Thymus (tissue), 11 donors: ENCODE results near the gene DNASE1L2. TPM values are rescaled to one million over a fixed set of nuclear protein-coding genes. Genes with fewer than 3 reads are reported as not detected.
A peak's percentile ranks its signal among the peaks of the same experiment; 100 is the strongest.

ENCODE experiments used
- DNase-seq, 9 donors: peaks; one replicate each; pipeline ENCODE4 v3.0.0-alpha.2; 2013; ENCODE audit warnings: low spot score in 9 of 9, low read depth in 6 of 9, missing footprints in 1 of 9
- H3K27ac ChIP-seq, 2 donors: one replicate each; pipeline ENCODE4 v1.5.1; 2013; ENCODE audit warnings: control low read depth in 1 of 2, low read depth in 1 of 2, low read length in 1 of 2, mild to moderate bottlenecking in 1 of 2, moderate library complexity in 1 of 2
- H3K27me3 ChIP-seq, 2 donors: one replicate each; pipeline ENCODE4 v1.5.1; 2013; ENCODE audit warnings: low read length in 1 of 2; ENCODE audit not compliant: control insufficient read depth in 2 of 2, insufficient read depth in 1 of 2
- H3K36me3 ChIP-seq, 2 donors: one replicate each; pipeline ENCODE4 v1.5.1; 2013; ENCODE audit warnings: low read length in 1 of 2, mild to moderate bottlenecking in 1 of 2, moderate library complexity in 1 of 2; ENCODE audit not compliant: control insufficient read depth in 2 of 2, insufficient read depth in 2 of 2
- H3K4me1 ChIP-seq, 2 donors: one replicate each; pipeline ENCODE4 v1.5.1; 2013; ENCODE audit warnings: low read length in 2 of 2; ENCODE audit not compliant: control insufficient read depth in 2 of 2, insufficient read depth in 2 of 2
- H3K4me3 ChIP-seq, 2 donors: one replicate each; pipeline ENCODE4 v1.5.1; 2013; ENCODE audit warnings: low read length in 2 of 2, control low read depth in 1 of 2, mild to moderate bottlenecking in 1 of 2
- H3K9me3 ChIP-seq, 2 donors: one replicate each; pipeline ENCODE4 v1.5.1; 2013; ENCODE audit warnings: low read length in 1 of 2, mild to moderate bottlenecking in 1 of 2; ENCODE audit not compliant: control insufficient read depth in 2 of 2, insufficient read depth in 1 of 2
- WGBS: extraction: QIAGEN DNeasy Blood & Tissue Kit; methylation state at CpG from one replicate; pipeline ENCODE4 v1.1.7; 2013; 5-methylcytosine and 5-hydroxymethylcytosine counted together
- polyA plus RNA-seq: library from polyadenylated mRNA; stranded (reverse); fragments of 200-250 nt; gene quantifications from one replicate; pipeline ENCODE4 v1.2.3, GENCODE V29; 2013
- total RNA-seq: library from RNA; stranded (reverse); fragments of 120-200 nt; gene quantifications from one replicate; pipeline ENCODE4 v1.2.4, GENCODE V29; 2013
- donor health status: healthy.

Gene DNASE1L2
- total and polyA plus RNA-seq, 2 donors, result 0.99 to 3.5 TPM

GRCh38 chr16:2242598-2242997, 6.4 kb downstream of the DNASE1L2 start:
- Histone ChIP-seq H3K27me3 (peaks cover 6 to 14% of the 10 kb centered on the region in 2 donors), H3K27ac (no peak overlapping the region), H3K4me1 (no peaks in the 10 kb centered on the region), H3K9me3 (no peaks in the 10 kb centered on the region), H3K36me3 (peaks cover 47 to 49% of the 10 kb centered on the region in 2 donors), H3K4me3 (no peak overlapping the region)
- DNase-seq, result no peak
- WGBS, result 97% methylated on average over 11 of the region's 11 CpGs

GRCh38 chr16:2243031-2243528, 6.8 kb downstream of the DNASE1L2 start:
- no peak overlapping the region for H3K27ac ChIP-seq
- H3K4me3 ChIP-seq, result no peak overlapping the region
- no peak for DNase-seq
- H3K36me3 ChIP-seq, result peaks cover 47 to 49% of the 10 kb centered on the region in 2 donors
- H3K9me3 ChIP-seq, result no peaks in the 10 kb centered on the region
- H3K4me1 ChIP-seq, result no peaks in the 10 kb centered on the region
- 98% methylated on average over 19 of the region's 19 CpGs for WGBS
- H3K27me3 ChIP-seq, result peaks cover under 1 to 9% of the 10 kb centered on the region in 2 donors

DNA sequence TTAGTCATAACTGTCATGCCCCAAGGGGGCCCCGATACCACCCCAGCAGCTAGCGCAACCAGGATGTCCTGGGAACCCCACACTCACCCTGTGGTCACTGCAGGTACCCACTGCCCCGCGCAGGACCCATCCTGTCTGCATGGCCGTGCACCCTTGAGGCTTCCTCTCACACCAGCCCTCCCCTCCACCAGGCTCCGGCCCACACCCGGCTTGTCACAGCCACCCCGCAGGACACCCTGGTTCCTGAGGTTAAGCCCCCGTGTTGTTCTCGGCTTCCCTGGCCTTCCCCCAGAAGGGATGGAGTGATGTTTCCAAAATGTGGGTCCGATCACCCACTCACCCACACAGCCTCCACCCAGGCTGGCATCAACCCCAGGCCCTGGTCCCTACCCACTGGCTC, 7.5 kb downstream of the DNASE1L2 start:
- Histone ChIP-seq H3K36me3 (peaks cover 50 to 52% of the 10 kb centered on the region in 2 donors), H3K4me3 (no peak overlapping the region), H3K27me3 (peaks cover 0 to 2% of the 10 kb centered on the region in 2 donors), H3K4me1 (no peaks in the 10 kb centered on the region), H3K9me3 (no peaks in the 10 kb centered on the region), H3K27ac (no peak overlapping the region)
- no peak for DNase-seq
- WGBS, result over 99% methylated on average over 11 of the region's 11 CpGs

- Histone ChIP-seq H3K36me3 (peaks cover 51 to 52% of the 10 kb centered on the region in 2 donors), H3K27ac (no peak overlapping the region), H3K4me1 (no peaks in the 10 kb centered on the region), H3K9me3 (no peaks in the 10 kb centered on the region), H3K4me3 (no peak overlapping the region), H3K27me3 (no peaks in the 10 kb centered on the region)
- 97% methylated on average over 17 of the region's 17 CpGs for WGBS
- no peak for DNase-seq
These were observed 8.1 kb downstream of the DNASE1L2 start for GRCh38 chr16:2244301-2244700.

DNA sequence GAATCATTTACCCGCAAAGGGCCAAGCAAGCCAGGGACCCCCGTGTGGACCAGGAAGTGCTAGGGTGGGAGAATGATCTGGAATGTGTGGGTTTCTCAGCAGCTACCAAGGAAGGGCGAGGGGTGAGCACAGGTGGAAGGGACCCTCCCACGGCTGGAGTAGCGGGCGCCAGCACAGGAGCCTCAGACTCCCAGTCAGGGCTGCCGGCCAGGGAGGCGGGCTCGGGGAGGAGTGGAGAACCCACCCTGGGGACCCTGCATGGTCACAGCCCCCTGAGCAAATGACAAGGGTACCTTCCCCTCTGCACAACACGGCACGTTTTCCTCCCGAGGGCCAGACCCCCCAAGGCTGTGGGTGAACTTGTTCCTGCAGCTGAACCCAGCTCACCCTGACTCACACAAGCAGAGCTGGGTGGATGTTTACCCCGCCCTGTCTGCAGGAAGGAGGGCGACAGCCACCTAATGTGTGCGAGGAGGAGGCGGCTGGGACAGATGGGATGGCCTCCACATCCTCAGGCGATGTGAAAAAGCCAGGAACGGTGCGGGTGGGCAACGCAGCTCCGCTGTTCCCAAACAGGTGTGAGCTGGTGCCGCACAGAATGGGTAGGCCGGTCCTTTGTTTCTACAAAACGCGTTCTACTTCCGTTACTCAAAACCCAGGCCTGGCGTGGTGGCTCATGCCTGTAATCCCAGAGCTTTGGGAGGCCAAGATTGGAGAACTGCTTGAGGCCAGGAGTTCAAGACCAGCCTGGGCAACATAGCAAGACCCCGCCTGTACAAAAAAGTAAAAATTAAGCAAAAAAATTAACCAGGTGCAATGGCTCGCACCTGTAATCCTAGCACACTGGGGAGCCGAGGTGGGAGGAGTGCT, 8.9 kb downstream of the DNASE1L2 start:
- DNase-seq, result no peak
- H3K27ac ChIP-seq, result no peak overlapping the region
- no peaks in the 10 kb centered on the region for H3K9me3 ChIP-seq
- H3K4me3 ChIP-seq, result no peak overlapping the region
- 97% methylated on average over 30 of the region's 30 CpGs for WGBS
- no peaks in the 10 kb centered on the region for H3K27me3 ChIP-seq
- peaks cover under 1 to 3% of the 10 kb centered on the region in 2 donors for H3K4me1 ChIP-seq
- H3K36me3 ChIP-seq, result peaks cover 48 to 51% of the 10 kb centered on the region in 2 donors

DNA sequence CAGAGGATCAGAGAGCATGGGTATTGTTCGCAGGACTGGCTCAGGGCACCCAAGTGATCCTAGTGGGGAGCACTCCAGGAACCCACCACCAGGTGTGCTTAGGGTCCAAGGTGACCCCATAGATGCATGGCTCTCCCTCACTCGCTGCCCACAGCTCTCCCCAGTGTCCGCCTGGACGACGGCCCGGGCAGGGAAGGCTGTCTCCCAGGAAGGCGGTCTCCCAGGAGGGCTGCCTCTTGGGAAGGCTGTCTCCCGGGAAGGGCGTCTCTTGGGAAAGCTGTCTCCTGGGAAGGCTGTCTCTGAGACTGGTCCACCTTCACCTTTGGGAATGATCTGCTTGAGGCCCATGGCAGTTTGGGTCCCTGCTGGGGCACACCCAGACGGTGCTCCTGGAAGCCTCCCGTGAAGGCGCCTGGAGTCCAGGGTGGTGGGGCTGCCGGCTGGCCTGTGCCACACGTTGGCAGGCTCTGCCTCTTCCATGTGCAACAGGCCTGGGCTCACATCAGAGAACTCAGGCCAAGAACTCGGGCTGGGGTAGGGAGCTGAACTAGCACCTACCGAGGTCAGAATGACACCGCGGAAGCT, 10.1 kb downstream of the DNASE1L2 start:
- peaks cover 7 to 11% of the 10 kb centered on the region in 2 donors for H3K4me1 ChIP-seq
- H3K27ac ChIP-seq, result no peak overlapping the region
- H3K27me3 ChIP-seq, result no peaks in the 10 kb centered on the region
- no peak overlapping the region for H3K4me3 ChIP-seq
- DNase-seq, result no peak
- H3K36me3 ChIP-seq, result peaks cover 46 to 51% of the 10 kb centered on the region in 2 donors
- WGBS, result 97% methylated on average over 18 of the region's 18 CpGs
- H3K9me3 ChIP-seq, result no peaks in the 10 kb centered on the region

DNA sequence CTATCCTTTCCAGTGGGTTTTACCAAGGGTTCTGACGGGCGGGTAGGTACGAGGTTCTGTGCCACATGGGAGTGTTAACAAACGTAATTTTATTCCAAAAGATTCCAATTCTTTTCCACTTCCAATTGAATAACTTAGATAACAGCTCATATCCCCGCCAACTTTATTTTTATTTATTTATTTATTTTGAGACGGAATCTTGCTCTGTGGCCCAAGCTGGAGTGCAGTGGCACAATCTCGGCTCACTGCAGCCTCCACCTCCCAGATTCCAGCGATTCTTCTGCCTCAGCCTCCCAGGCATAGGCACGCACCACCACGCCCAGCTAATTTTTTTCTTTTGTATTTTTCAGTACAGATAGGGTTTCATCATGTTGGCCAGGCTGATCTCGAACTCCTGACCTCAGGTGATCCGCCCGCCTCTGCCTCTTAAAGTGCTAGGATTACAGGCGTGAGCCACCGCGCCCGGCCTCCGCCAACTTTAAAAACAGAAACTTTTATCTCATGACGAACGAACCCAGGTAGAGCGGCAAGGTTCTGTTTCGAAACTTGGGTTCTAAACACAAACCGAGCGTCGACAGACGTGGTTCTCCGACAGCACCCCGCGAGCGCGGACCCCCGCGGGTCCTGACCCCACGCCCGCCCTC, 14.5 kb downstream of the DNASE1L2 start:
- Histone ChIP-seq H3K27ac (peak overlapping the region in 1 of 2 donors; percentile 93), H3K4me3 (peak overlapping the region; percentile 55 to 90), H3K4me1 (peaks cover 14 to 20% of the 10 kb centered on the region in 2 donors), H3K27me3 (no peaks in the 10 kb centered on the region), H3K9me3 (peaks cover 0 to 3% of the 10 kb centered on the region in 2 donors), H3K36me3 (peaks cover 40 to 45% of the 10 kb centered on the region in 2 donors)
- WGBS, result 18% methylated on average over 35 of the region's 35 CpGs
- DNase-seq, result peak in 1 of 9 donors; percentile 49

DNA sequence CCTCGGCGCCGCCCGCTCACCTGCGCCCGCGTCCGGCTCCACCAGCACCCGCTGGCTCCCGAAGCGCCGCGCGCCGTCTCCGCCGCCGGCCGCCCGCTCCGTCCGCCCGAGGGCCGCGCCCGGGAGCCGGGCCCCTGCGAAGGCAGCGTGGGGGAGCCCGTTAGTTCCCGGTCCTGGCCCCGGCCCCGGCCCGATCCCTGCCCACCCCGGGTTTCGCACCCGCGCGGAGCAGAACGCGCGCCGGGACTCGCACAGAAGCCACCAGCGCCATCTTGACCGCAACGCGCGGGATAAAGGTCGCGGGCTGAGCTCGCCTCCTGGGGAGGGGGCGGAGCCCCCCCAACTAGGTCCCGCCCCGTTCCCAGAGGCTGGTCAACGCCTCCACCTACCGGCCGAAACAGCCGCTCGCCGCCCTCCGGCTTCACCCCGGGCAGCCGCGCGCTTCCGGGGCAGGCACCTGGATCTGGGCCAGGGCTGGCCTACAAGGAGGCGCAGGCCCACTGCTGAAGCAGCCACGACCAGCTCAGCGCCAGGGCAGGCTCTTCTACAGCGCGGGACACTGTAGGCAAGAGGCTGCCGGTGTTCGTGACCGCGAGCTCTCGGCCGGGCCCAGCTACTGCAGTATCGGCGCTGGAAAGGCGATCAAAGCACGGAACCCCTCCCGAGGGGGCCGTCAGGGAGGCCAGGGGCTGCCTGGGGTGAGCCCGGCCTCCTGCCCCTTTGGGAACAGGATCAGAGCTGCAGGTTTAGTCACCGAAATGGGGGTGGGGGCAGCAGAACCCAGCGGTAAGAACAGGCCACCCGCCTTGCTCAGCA, 15.3 kb downstream of the DNASE1L2 start, which contains the start of gene ECI1:
TSS of gene ECI1 (minus strand) at position 292 of the 816 bp plus-strand sequence. CDS start at position 271, 21 bp downstream.
- H3K9me3 ChIP-seq, result peaks cover 0 to 3% of the 10 kb centered on the region in 2 donors
- H3K4me1 ChIP-seq, result peaks cover 14 to 20% of the 10 kb centered on the region in 2 donors
- no peaks in the 10 kb centered on the region for H3K27me3 ChIP-seq
- peak within 1 kb of the TSS; percentile 64 to 93 for H3K27ac ChIP-seq
- peaks cover 40 to 43% of the 10 kb centered on the region in 2 donors for H3K36me3 ChIP-seq
- DNase-seq, result peak in 8 of 9 donors; percentile 29 to 83 (median 62)
- peak within 1 kb of the TSS; percentile 57 to 90 for H3K4me3 ChIP-seq
- 5% methylated on average over 88 of the region's 88 CpGs for WGBS
